ENCODE measurements around the gene TMEM87B.

DNA sequence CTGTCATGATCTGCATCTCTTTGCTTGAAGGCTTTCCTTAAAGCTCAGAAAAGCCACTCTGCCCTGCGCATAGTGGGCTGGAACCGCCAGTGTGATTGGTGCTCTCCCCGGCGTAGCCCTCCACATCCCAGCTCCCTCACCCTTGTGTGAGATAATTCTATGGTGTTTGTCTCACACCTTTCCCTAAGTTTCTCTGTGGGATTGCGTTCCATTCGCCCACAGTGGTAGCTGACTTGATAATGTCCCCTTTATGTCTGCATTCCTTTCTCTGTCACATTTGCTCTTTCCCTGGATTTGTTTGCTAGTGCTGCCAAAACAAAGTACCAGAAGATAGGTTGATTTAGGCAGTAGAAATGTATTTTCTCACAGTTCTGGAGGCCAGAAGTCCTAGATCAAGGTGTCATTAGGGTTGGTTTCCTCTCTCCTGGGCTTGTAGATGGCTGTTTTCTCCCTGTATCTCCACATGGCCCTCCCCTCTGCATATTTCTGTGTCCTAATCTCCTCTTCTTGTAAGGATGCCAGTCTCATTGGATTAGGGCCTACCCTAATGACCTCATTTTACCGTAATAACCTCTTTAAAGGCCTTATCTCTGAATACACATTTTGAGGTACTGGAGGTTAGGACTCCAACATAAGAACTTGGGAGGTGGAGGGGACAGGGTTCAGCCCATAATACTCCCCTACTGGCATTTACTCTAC lies 7.4 kb upstream of the TMEM87B start:
- TF ChIP-seq, protein P1, sequence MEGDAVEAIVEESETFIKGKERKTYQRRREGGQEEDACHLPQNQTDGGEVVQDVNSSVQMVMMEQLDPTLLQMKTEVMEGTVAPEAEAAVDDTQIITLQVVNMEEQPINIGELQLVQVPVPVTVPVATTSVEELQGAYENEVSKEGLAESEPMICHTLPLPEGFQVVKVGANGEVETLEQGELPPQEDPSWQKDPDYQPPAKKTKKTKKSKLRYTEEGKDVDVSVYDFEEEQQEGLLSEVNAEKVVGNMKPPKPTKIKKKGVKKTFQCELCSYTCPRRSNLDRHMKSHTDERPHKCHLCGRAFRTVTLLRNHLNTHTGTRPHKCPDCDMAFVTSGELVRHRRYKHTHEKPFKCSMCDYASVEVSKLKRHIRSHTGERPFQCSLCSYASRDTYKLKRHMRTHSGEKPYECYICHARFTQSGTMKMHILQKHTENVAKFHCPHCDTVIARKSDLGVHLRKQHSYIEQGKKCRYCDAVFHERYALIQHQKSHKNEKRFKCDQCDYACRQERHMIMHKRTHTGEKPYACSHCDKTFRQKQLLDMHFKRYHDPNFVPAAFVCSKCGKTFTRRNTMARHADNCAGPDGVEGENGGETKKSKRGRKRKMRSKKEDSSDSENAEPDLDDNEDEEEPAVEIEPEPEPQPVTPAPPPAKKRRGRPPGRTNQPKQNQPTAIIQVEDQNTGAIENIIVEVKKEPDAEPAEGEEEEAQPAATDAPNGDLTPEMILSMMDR (IDR thresholded peaks at IDR 0.05; ENCODE audit: low read length): no peak
- TF ChIP-seq EZH2phosphoT487 (IDR thresholded peaks at IDR 0.05; ENCODE audit: low read length) (no peak), EZH2 (optimal IDR thresholded peaks at IDR 0.05; ENCODE audit: low read depth, low read length) (no peak)

Data from MM.1S (cell line).